Measurements from ENCODE around the gene NAV1.

- TF ChIP-seq JUND (IDR thresholded peaks at IDR 0.05) (no peak), GABPA (IDR thresholded peaks at IDR 0.05 in 1 of 2, conservative IDR thresholded peaks at IDR 0.05 in 1 of 2) (no peak), CTCF (IDR thresholded peaks at IDR 0.05; ENCODE audit: low read depth, low read length, missing input control) (no peak), REST (IDR thresholded peaks at IDR 0.05) (no peak), TAF1 (conservative IDR thresholded peaks at IDR 0.05) (no peak), NR2F2 (IDR thresholded peaks at IDR 0.05) (no peak), SP1 (IDR thresholded peaks at IDR 0.05) (no peak)
- TF ChIP-seq, protein P1, sequence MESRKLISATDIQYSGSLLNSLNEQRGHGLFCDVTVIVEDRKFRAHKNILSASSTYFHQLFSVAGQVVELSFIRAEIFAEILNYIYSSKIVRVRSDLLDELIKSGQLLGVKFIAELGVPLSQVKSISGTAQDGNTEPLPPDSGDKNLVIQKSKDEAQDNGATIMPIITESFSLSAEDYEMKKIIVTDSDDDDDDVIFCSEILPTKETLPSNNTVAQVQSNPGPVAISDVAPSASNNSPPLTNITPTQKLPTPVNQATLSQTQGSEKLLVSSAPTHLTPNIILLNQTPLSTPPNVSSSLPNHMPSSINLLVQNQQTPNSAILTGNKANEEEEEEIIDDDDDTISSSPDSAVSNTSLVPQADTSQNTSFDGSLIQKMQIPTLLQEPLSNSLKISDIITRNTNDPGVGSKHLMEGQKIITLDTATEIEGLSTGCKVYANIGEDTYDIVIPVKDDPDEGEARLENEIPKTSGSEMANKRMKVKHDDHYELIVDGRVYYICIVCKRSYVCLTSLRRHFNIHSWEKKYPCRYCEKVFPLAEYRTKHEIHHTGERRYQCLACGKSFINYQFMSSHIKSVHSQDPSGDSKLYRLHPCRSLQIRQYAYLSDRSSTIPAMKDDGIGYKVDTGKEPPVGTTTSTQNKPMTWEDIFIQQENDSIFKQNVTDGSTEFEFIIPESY (IDR thresholded peaks at IDR 0.05), result no peak
Observed at GRCh38 chr1:201504179-201504631, 34.7 kb upstream of the NAV1 start.
